ENCODE results near the gene CHID1.

- TF ChIP-seq, protein P1, sequence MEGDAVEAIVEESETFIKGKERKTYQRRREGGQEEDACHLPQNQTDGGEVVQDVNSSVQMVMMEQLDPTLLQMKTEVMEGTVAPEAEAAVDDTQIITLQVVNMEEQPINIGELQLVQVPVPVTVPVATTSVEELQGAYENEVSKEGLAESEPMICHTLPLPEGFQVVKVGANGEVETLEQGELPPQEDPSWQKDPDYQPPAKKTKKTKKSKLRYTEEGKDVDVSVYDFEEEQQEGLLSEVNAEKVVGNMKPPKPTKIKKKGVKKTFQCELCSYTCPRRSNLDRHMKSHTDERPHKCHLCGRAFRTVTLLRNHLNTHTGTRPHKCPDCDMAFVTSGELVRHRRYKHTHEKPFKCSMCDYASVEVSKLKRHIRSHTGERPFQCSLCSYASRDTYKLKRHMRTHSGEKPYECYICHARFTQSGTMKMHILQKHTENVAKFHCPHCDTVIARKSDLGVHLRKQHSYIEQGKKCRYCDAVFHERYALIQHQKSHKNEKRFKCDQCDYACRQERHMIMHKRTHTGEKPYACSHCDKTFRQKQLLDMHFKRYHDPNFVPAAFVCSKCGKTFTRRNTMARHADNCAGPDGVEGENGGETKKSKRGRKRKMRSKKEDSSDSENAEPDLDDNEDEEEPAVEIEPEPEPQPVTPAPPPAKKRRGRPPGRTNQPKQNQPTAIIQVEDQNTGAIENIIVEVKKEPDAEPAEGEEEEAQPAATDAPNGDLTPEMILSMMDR (conservative IDR thresholded peaks at IDR 0.05 in 1 of 2, IDR thresholded peaks at IDR 0.05 in 1 of 2; ENCODE audit: low read depth in 1 of 2, low read length in 2 of 2): no peak
- no peak for TF ChIP-seq EZH2 (IDR thresholded peaks at IDR 0.05; ENCODE audit: low read length, missing control alignments)
Measured at GRCh38 chr11:826836-827145, 83.8 kb downstream of the CHID1 start.
